Measurements from ENCODE around the gene OR14A2. TPM values are rescaled to one million over a fixed set of nuclear protein-coding genes. Genes with fewer than 3 reads are reported as not detected.
"Not testable (repeated sequence)": the region's sequence is repeated elsewhere in the genome, so short reads cannot be mapped to it uniquely, and the experiment has no call there.

Gene OR14A2
- not detected for total RNA-seq

GRCh38 chr1:247748041-247748440 lies at the start of gene OR14A2:
Gene OR14A2, minus strand, starts transcription at chr1:247748141.
- Mint-ChIP-seq H3K27ac (no peak within 1 kb of the TSS), H3K27me3 (no peaks in the 10 kb centered on the region), H3K4me1 (no peaks in the 10 kb centered on the region), H3K36me3 (ENCODE audit: low read depth) (no peaks in the 10 kb centered on the region), H3K9me3 (peaks cover 10% of the 10 kb centered on the region), H3K4me3 (no peak within 1 kb of the TSS)
- ChIA-PET CTCF (no interaction called here), POLR2A (no interaction called here)
- no peak for DNase-seq

DNA sequence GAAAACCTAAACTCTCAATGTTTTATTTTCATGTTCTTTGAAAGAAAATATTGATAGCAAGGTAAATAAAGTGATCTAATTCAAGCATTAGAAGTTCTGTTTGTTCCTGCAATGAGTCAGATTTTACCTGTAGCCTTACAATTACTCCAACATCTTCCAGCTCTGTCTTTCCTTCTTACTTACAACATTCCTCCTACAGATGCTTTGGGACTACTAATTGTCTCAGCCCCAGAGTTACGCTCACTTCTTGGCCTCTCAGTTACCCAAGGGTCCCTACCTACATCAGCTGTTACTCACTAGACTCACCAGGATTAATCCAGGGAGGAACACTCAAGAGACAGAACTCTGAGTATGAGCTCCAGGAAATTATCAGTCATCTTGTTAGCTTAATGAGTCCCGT lies 49.6 kb upstream of the OR14A2 start:
- H3K36me3 Mint-ChIP-seq (ENCODE audit: low read depth) = no peaks in the 10 kb centered on the region
- no peaks in the 10 kb centered on the region for H3K9me3 Mint-ChIP-seq
- POLR2A ChIA-PET = no interaction called here
- H3K27ac Mint-ChIP-seq = no peak overlapping the region
- CTCF ChIA-PET = no interaction called here
- H3K4me3 Mint-ChIP-seq = no peak overlapping the region
- no peaks in the 10 kb centered on the region for H3K4me1 Mint-ChIP-seq
- H3K27me3 Mint-ChIP-seq = no peaks in the 10 kb centered on the region
- DNase-seq = no peak

DNA sequence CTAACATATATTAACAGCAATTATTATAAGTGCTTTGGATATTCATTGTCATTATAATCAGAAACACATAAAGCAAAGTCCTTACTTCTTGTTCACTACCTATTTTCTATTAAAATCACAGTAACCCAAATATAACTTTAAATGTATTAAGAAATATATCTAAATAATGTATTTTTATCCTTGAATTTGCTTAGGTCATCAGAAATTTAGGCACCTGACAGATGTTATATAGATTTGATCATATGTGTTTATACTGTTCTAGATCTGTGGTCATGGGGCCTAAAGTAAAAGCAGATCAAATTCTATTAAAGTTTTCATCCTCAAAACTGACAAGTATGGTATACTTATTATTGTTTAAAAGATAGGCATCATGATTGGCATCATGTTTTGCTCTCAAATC lies 21.7 kb upstream of the OR14A2 start:
- H3K27me3 Mint-ChIP-seq = no peaks in the 10 kb centered on the region
- H3K27ac Mint-ChIP-seq = no peak overlapping the region
- POLR2A ChIA-PET = no interaction called here
- no peak for DNase-seq
- H3K4me1 Mint-ChIP-seq = no peaks in the 10 kb centered on the region
- no peaks in the 10 kb centered on the region for H3K36me3 Mint-ChIP-seq (ENCODE audit: low read depth)
- no peaks in the 10 kb centered on the region for H3K9me3 Mint-ChIP-seq
- H3K4me3 Mint-ChIP-seq = no peak overlapping the region
- CTCF ChIA-PET = no interaction called here

DNA sequence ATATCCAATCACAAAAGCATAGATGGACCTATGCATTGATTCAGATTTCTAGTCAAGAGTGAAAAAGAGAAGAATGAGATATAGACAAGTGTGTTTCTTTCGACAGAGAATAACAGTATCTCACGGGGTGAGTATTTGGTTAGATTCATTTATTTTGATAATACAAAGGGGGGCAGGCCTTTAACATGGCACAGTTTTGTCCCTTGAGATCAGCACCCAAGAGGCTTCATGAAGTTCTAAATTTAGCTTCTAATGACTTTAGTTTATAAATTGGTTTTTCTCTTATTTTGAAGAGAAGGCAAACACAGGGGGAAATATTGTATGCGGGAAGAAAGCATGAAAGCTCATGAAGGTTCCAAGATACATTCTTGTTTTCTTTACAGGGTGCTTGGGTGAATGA lies 12.5 kb upstream of the OR14A2 start, which contains the start of gene OR1C1:
OR1C1 (minus strand) TSS at position 101 of the 400 bp plus-strand sequence. CDS start 2,150 bp downstream, outside the sequence.
- no peak for DNase-seq
- Mint-ChIP-seq H3K36me3 (ENCODE audit: low read depth) (no peaks in the 10 kb centered on the region), H3K4me1 (no peaks in the 10 kb centered on the region), H3K27me3 (no peaks in the 10 kb centered on the region), H3K27ac (no peak within 1 kb of the TSS), H3K9me3 (no peaks in the 10 kb centered on the region), H3K4me3 (no peak within 1 kb of the TSS)
- ChIA-PET POLR2A (no interaction called here), CTCF (no interaction called here)

DNA sequence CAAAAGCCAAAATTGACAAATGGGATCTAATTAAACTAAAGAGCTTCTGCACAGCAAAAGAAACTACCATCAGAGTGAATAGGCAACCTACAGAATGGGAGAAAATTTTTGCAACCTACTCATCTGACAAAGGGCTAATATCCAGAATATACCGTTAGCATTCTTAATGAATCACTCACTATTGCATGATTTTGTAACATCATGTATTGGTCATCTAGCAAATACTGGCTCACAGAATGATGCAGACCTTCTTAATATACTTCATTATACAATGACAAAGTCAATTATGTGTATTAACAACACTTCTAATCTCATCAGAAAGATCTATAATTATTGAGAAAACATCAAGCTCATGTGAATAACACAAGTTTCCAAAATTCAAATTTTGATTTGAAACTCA lies 6.4 kb upstream of the OR14A2 start:
- POLR2A ChIA-PET = not testable (repeated sequence)

DNA sequence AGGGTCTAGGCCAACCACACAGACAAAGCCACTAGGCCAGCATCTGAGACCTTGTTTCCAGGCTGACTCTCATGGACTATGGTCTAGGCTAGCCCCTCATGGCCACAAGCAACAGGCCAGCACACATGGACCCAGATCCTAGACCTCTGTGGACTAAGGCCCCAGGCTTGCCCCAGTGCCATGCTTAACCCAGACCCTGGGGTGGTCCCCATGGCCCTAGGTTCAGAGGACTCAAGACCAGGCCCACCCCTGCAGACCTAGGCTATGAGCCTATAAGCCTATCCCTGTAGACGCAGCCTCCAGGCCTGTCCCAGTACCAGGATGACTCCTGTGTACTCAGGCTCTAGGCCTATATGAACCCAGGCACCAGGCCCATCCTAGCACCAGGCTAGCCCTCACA lies 1.9 kb upstream of the OR14A2 start:
- Mint-ChIP-seq H3K36me3 (ENCODE audit: low read depth) (no peaks in the 10 kb centered on the region), H3K9me3 (peaks cover 10% of the 10 kb centered on the region), H3K4me3 (no peak overlapping the region), H3K27ac (no peak overlapping the region), H3K27me3 (no peaks in the 10 kb centered on the region), H3K4me1 (no peaks in the 10 kb centered on the region)
- DNase-seq = no peak
- CTCF ChIA-PET = no interaction called here
- POLR2A ChIA-PET = no interaction called here

More for the DNA sequence above, 6.4 kb upstream of the OR14A2 start:
- H3K36me3 Mint-ChIP-seq (ENCODE audit: low read depth); H3K27ac Mint-ChIP-seq; H3K9me3 Mint-ChIP-seq; CTCF ChIA-PET; H3K4me3 Mint-ChIP-seq; H3K4me1 Mint-ChIP-seq; DNase-seq; H3K27me3 Mint-ChIP-seq: not testable (repeated sequence)

DNA sequence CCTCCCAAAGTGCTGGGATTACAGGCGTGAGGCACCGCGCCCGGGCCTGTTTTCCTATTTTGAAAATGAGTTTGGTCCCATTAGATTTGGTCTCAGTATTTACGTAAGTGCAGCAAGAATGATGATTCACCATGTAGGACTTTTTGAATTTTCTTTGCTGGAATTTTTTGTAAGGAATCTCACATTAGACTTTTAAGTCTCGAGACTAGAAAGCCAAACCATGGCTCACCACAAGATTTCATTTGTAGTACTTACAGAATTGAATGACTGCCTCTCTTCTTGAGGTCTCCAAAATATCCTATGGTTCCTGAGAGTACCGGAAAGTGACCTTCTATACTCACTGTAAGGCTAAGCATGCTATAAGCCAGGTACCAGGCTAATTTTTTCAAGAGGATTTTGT lies 325 bp downstream of the OR14A2 start:
- Mint-ChIP-seq H3K36me3 (ENCODE audit: low read depth) (no peaks in the 10 kb centered on the region), H3K4me1 (no peaks in the 10 kb centered on the region), H3K4me3 (no peak overlapping the region), H3K9me3 (peaks cover 10% of the 10 kb centered on the region), H3K27ac (no peak overlapping the region), H3K27me3 (no peaks in the 10 kb centered on the region)
- POLR2A ChIA-PET = no interaction called here
- DNase-seq = no peak
- CTCF ChIA-PET = no interaction called here

- Mint-ChIP-seq H3K4me1 (no peaks in the 10 kb centered on the region), H3K9me3 (peaks cover 8% of the 10 kb centered on the region), H3K36me3 (ENCODE audit: low read depth) (no peaks in the 10 kb centered on the region), H3K27ac (no peak overlapping the region), H3K27me3 (no peaks in the 10 kb centered on the region), H3K4me3 (no peak overlapping the region)
- DNase-seq = no peak
- ChIA-PET CTCF (no interaction called here), POLR2A (no interaction called here)
These were observed 1.5 kb downstream of the OR14A2 start for GRCh38 chr1:247746391-247746935.

DNA sequence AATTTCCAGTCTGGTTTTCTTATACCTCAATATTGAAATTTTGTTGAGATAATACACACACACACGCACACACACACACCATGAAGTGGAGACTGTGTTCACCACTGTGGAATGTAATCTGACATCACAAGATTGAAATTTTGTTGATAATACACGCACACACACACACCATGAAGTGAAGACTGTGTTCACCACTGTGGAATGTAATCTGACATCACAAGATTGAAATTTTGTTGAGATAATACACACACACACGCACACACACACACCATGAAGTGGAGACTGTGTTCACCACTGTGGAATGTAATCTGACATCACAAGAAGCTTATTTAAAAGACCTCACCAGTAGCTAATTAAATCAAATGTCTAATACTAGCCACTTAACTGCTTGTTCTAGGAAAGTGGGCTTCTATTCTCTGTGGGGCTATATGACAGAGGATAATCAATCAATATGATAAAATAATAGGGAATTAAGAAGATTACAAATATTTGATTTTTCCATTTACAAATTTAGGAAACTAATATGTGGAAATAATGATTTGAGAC lies 5.7 kb downstream of the OR14A2 start:
- DNase-seq; CTCF ChIA-PET; H3K4me1 Mint-ChIP-seq; H3K36me3 Mint-ChIP-seq (ENCODE audit: low read depth); H3K9me3 Mint-ChIP-seq; POLR2A ChIA-PET; H3K27ac Mint-ChIP-seq; H3K27me3 Mint-ChIP-seq; H3K4me3 Mint-ChIP-seq: not testable (repeated sequence)

DNA sequence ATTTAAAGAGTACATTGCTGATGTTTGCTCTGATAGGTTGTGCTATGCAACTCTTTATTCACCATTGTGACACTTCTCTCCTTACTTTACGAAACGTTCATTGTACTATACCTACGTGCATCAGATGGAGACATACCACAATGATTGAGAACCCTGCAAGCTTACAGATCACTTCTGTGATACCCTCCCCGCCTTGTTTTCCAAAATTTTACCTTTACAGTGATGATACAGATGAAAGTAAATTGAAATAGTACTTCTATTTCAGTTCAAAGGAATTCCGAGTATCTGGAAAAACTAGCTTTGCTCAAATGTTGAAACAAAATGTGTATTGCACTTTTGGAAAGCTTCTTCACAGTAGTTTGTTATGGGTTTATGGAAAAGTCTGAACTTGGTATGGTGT lies 6.2 kb downstream of the OR14A2 start:
- no peaks in the 10 kb centered on the region for H3K27me3 Mint-ChIP-seq
- no peaks in the 10 kb centered on the region for H3K36me3 Mint-ChIP-seq (ENCODE audit: low read depth)
- no peaks in the 10 kb centered on the region for H3K9me3 Mint-ChIP-seq
- no peak overlapping the region for H3K27ac Mint-ChIP-seq
- POLR2A ChIA-PET = no interaction called here
- H3K4me1 Mint-ChIP-seq = no peaks in the 10 kb centered on the region
- no peak for DNase-seq
- H3K4me3 Mint-ChIP-seq = no peak overlapping the region
- CTCF ChIA-PET = no interaction called here

- Mint-ChIP-seq H3K27ac (no peak overlapping the region), H3K4me3 (no peak overlapping the region), H3K4me1 (no peaks in the 10 kb centered on the region), H3K27me3 (no peaks in the 10 kb centered on the region), H3K36me3 (ENCODE audit: low read depth) (no peaks in the 10 kb centered on the region), H3K9me3 (no peaks in the 10 kb centered on the region)
- no peak for DNase-seq
- CTCF ChIA-PET = no interaction called here
- POLR2A ChIA-PET = no interaction called here
These were observed 7.2 kb downstream of the OR14A2 start for GRCh38 chr1:247740721-247741120.

- Mint-ChIP-seq H3K36me3 (ENCODE audit: low read depth) (no peaks in the 10 kb centered on the region), H3K9me3 (no peaks in the 10 kb centered on the region), H3K27ac (no peak within 1 kb of the TSS), H3K27me3 (no peaks in the 10 kb centered on the region), H3K4me1 (no peaks in the 10 kb centered on the region), H3K4me3 (no peak within 1 kb of the TSS)
- POLR2A ChIA-PET = no interaction called here
- CTCF ChIA-PET = no interaction called here
- no peak for DNase-seq
These were observed 9.6 kb downstream of the OR14A2 start, which contains the start of gene OR14K1 for GRCh38 chr1:247738315-247738714. Gene OR14K1, plus strand, starts transcription at chr1:247738615. Its CDS starts 0 bp downstream, at chr1:247738615.

DNA sequence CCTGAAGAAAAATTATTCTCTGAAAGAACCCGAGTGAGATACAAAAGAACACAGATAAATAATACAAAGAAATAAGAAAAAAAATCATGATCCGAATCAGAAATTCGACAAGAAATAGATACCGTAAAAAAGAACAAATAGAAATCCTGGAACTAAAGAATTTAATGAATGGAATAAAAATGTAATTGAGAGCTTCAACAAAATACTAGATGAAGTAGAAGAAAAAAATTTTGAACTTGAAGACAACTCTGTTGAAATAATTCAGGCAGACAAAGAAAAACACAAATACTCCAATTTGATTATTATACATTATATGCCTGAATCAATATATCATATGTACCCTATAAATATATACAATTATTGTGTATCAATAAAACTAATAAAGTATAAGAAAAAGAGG lies 26.7 kb downstream of the OR14A2 start:
- no peaks in the 10 kb centered on the region for H3K36me3 Mint-ChIP-seq (ENCODE audit: low read depth)
- POLR2A ChIA-PET = no interaction called here
- no peak for DNase-seq
- no peak overlapping the region for H3K4me3 Mint-ChIP-seq
- H3K4me1 Mint-ChIP-seq = no peaks in the 10 kb centered on the region
- H3K27ac Mint-ChIP-seq = no peak overlapping the region
- CTCF ChIA-PET = no interaction called here
- H3K9me3 Mint-ChIP-seq = peaks cover 6% of the 10 kb centered on the region
- H3K27me3 Mint-ChIP-seq = no peaks in the 10 kb centered on the region

DNA sequence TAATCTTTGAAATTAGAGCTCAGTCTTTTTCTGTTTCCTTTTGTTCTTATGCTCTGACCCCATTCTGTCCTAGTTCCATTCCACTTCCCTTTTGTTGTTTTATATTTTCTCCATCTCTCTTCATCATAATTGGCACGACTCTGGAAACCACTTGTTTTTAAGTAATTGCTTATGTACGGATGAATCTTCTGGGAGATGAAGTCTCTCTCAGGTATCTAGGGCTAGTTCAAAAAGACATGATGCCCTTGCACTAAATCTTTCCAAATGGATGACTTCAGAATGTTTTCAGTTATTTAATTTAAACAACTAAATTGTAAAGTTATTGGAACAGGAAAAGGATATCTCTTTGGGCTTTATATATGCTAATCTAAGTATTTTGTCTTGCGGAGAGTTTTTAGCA lies 31.4 kb downstream of the OR14A2 start, which contains the start of gene OR6F1:
OR6F1 (minus strand) TSS at position 101 of the 400 bp plus-strand sequence. CDS start 3,891 bp downstream, outside the sequence.
- no peak for DNase-seq
- ChIA-PET POLR2A (no interaction called here), CTCF (no interaction called here)
- no peaks in the 10 kb centered on the region for H3K4me1 Mint-ChIP-seq
- no peaks in the 10 kb centered on the region for H3K27me3 Mint-ChIP-seq
- no peak within 1 kb of the TSS for H3K27ac Mint-ChIP-seq
- no peak within 1 kb of the TSS for H3K4me3 Mint-ChIP-seq
- no peaks in the 10 kb centered on the region for H3K36me3 Mint-ChIP-seq (ENCODE audit: low read depth)
- peaks cover 3% of the 10 kb centered on the region for H3K9me3 Mint-ChIP-seq
